Measurements from ENCODE around the gene MYO1D.

DNA sequence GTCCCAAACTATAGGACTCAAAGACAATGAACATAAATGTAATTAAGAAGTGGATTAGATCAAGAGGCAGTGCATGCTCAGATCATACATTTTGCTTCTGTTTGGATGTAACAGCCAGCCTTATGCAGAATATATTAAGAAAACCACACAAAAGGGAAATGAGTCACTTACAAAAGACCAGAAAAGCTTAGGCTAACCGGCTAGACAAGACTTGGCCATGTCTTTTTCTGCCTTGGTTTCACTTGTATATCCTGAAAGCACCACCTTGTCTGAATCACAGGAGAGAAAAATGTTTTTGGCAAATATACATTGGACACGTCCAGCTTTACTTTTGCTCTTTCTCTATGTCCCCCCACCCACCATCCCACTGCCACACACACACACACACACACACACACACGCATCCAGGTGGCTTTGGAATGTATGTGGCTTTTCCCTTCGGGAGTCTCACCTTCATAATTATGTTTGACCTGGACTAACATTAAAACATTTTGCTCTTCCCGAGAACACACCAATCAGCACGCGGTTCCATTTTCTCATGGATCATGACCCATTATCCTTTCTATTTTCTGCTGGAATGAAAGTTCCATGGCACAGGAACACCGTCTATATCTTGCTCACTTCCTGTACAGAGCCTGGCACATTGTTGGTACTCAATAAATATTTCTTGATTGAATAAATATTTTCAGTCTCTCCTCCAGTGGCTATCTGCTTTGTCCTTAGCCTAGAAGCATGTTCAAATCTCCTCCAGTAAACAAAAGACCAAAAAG lies 325.6 kb downstream of the MYO1D start:
- TF ChIP-seq, protein P1, sequence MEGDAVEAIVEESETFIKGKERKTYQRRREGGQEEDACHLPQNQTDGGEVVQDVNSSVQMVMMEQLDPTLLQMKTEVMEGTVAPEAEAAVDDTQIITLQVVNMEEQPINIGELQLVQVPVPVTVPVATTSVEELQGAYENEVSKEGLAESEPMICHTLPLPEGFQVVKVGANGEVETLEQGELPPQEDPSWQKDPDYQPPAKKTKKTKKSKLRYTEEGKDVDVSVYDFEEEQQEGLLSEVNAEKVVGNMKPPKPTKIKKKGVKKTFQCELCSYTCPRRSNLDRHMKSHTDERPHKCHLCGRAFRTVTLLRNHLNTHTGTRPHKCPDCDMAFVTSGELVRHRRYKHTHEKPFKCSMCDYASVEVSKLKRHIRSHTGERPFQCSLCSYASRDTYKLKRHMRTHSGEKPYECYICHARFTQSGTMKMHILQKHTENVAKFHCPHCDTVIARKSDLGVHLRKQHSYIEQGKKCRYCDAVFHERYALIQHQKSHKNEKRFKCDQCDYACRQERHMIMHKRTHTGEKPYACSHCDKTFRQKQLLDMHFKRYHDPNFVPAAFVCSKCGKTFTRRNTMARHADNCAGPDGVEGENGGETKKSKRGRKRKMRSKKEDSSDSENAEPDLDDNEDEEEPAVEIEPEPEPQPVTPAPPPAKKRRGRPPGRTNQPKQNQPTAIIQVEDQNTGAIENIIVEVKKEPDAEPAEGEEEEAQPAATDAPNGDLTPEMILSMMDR (conservative IDR thresholded peaks at IDR 0.05) = no peak
- TF ChIP-seq EZH2 (IDR thresholded peaks at IDR 0.05; ENCODE audit: low read depth) = no peak
